Endothelial cell (in vitro differentiated cells): ENCODE data around the gene L1CAM. TPM values are rescaled to one million over a fixed set of nuclear protein-coding genes. Genes with fewer than 3 reads are reported as not detected.

ENCODE experiments used
- DNase-seq: peaks from one replicate; pipeline ENCODE4 v3.0.0; 2021; ENCODE audit warnings: low spot score
- H3K27ac Mint-ChIP-seq: one replicate; pipeline ENCODE4 v1.8.0; 2021; ENCODE audit warnings: mixed read lengths, inconsistent platforms; ENCODE audit not compliant: unreplicated experiment
- H3K27me3 Mint-ChIP-seq: one replicate; pipeline ENCODE4 v1.8.0; 2021; ENCODE audit warnings: mild to moderate bottlenecking, moderate library complexity, mixed read lengths, inconsistent platforms; ENCODE audit not compliant: unreplicated experiment
- H3K36me3 Mint-ChIP-seq: one replicate; pipeline ENCODE4 v1.8.0; 2021; ENCODE audit warnings: mild to moderate bottlenecking, low read depth, mixed read lengths, inconsistent platforms; ENCODE audit not compliant: unreplicated experiment
- H3K4me1 Mint-ChIP-seq: one replicate; pipeline ENCODE4 v1.8.0; 2021; ENCODE audit warnings: mild to moderate bottlenecking, mixed read lengths, inconsistent platforms; ENCODE audit not compliant: unreplicated experiment
- H3K4me3 Mint-ChIP-seq: one replicate; pipeline ENCODE4 v1.8.0; 2021; ENCODE audit warnings: mild to moderate bottlenecking, mixed read lengths, inconsistent platforms; ENCODE audit not compliant: unreplicated experiment
- H3K9me3 Mint-ChIP-seq: one replicate; pipeline ENCODE4 v1.8.0; 2021; ENCODE audit warnings: mixed read lengths, inconsistent platforms; ENCODE audit not compliant: unreplicated experiment
- total RNA-seq: library from RNA; stranded (reverse); fragmentation: NEBNext Ultra II Directional; extraction: Animal tissue kit (Norgen Biotek cat#: 25700); gene quantifications from one replicate; pipeline ENCODE4 v1.2.1, GENCODE V29; 2021; ENCODE audit not compliant: unreplicated experiment
- TF ChIP-seq, protein P1 (sequence below): fragments of 200-600 bp; sonication (generic); IDR thresholded peaks from one replicate; pipeline ENCODE4 v1.5.0; 2021; ENCODE audit warnings: antibody characterized with exemption; ENCODE audit not compliant: unreplicated experiment

Gene L1CAM
- total RNA-seq, 1 donor from 2014 or later = 0.31 TPM

DNA sequence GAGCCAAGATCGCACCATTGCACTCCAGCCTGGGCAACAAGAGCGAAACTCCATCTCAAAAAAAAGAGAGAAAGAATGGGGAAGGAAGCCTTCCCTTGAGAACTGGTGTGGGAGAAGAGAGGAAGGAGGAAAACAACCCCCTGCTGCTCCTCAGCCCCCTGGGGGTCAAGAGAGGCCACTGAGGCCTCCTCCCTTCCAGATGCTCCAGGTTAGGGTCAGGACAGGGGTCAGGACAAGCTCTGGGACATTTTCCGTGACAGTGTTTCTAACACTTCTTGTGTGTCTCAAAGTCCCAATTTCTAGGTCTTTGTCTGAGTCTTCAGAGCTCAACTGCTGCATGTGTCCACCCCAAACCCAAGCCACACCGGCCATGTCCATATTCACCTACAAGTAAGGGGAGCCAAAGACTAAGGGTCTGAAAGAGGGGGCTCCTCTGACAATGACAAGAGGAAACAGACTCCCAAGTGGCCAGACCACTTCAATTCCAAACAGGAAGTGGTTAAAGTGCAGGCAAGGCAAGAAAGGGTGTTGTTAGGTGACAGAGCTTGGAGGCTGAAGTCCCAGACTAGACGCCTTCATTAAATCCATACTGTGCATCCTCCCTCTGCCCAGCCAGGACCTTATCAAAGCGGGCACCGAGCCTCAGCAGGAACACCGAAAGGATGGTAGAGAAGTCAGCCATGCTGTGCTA, 8.3 kb downstream of the L1CAM start:
- Mint-ChIP-seq H3K4me1 (peaks cover 14% of the 10 kb centered on the region), H3K4me3 (no peak overlapping the region), H3K27ac (no peak overlapping the region), H3K9me3 (no peaks in the 10 kb centered on the region), H3K36me3 (no peaks in the 10 kb centered on the region), H3K27me3 (peaks cover 6% of the 10 kb centered on the region)
- TF ChIP-seq, protein P1, sequence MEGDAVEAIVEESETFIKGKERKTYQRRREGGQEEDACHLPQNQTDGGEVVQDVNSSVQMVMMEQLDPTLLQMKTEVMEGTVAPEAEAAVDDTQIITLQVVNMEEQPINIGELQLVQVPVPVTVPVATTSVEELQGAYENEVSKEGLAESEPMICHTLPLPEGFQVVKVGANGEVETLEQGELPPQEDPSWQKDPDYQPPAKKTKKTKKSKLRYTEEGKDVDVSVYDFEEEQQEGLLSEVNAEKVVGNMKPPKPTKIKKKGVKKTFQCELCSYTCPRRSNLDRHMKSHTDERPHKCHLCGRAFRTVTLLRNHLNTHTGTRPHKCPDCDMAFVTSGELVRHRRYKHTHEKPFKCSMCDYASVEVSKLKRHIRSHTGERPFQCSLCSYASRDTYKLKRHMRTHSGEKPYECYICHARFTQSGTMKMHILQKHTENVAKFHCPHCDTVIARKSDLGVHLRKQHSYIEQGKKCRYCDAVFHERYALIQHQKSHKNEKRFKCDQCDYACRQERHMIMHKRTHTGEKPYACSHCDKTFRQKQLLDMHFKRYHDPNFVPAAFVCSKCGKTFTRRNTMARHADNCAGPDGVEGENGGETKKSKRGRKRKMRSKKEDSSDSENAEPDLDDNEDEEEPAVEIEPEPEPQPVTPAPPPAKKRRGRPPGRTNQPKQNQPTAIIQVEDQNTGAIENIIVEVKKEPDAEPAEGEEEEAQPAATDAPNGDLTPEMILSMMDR = no peak
- DNase-seq = no peak

DNA sequence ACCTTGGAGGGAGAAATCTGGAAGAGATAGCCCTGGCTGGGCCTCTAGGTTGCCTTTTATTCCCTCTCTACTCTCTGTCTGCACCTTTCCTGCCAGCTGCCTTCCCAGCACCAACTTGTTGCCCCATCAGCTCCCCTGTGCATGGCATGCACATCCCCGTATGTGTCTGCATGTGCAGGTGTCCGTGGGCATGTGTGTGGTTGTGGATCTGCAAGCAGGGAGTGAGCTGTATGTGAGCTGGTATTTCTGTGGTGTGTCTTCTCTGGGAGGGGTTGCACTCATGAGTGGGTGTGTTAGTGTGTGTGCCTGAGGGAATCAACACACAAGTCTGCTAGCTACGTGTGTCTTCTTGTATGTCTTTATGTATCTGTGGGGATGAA, 9.9 kb downstream of the L1CAM start:
- no peak for DNase-seq
- Mint-ChIP-seq H3K27me3 (peaks cover 6% of the 10 kb centered on the region), H3K9me3 (no peaks in the 10 kb centered on the region), H3K4me1 (peaks cover 14% of the 10 kb centered on the region), H3K36me3 (no peaks in the 10 kb centered on the region), H3K27ac (no peak overlapping the region), H3K4me3 (no peak overlapping the region)
- TF ChIP-seq, protein P1 = no peak

DNA sequence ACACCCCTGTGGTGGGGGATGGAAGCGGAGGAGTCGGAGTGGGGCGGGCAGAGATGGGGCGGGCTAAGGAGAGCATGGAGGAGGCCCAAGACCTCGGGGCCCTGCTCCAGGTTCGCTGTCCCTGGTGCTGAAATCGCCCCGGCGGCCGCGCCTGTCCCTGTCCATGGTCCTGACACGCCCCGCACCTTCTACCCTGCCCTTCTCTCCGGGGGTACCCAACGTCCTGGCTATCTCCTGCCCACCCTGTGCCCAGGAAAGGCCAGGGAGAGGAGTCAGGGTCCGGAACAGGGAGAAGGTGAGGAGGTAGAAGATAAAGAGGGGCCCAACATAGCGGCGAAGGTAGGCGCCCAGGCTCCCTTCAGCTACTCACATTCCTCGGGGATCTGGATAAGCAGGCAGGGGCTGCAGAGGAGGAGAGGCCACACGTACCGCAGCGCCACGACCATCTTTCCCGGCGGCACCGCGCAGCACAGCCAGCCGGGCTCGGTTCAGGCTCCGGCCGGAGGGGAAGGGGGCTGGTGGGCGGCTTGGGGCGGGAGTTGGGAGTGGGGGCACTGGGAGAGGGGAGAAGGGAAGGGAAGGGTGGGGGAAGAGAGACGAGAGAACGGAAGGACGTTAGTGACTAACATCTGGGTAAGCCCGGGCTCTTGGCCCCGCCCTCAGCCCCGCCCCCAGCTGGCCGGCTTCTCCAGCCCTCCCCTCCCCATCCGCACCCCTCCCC, 10.4 kb downstream of the L1CAM start:
- Mint-ChIP-seq H3K27ac (no peak overlapping the region), H3K9me3 (no peaks in the 10 kb centered on the region), H3K4me3 (no peak overlapping the region), H3K36me3 (no peaks in the 10 kb centered on the region), H3K27me3 (peaks cover 6% of the 10 kb centered on the region), H3K4me1 (peaks cover 14% of the 10 kb centered on the region)
- peak; percentile 67 for DNase-seq
- TF ChIP-seq, protein P1 = no peak

DNA sequence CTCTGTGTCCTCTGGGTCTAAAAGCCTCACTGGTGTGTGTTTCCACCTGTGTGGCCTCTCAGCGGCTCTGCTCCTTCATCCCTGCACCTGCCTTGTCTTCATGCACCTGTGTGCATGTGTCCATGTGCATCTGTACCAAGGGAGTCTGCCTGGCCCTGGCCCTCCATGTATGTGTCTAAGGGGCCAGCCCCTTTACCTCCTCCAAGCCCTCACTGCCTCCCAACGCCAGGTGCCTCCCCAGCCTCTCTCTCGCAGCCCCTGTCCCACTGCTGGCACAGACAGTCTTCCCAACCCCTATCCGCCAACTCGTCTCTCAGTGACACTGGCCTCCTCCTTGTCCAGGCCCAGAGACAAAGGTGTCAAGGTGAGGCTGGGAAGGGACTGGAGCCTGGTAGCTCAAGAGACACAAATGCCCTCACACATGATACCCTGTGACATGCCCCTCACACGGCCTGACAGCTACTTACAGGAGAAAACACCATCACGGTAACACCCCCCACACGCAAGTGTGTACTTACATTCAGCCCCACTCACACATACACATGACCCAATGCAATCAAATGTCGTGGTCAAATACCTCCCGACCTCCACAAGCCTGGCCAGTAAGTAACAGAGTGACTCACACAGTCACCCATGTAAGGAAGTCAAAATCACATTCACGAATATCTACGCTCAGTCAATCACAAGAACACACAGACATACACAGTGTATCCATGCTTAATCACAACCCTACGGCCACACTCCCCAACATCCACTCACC, 11.4 kb downstream of the L1CAM start:
- peaks cover 14% of the 10 kb centered on the region for H3K4me1 Mint-ChIP-seq
- no peak for DNase-seq
- peak overlapping the region; percentile 45 for H3K27ac Mint-ChIP-seq
- H3K4me3 Mint-ChIP-seq = no peak overlapping the region
- H3K36me3 Mint-ChIP-seq = no peaks in the 10 kb centered on the region
- peaks cover 6% of the 10 kb centered on the region for H3K27me3 Mint-ChIP-seq
- TF ChIP-seq, protein P1 = no peak
- H3K9me3 Mint-ChIP-seq = no peaks in the 10 kb centered on the region

DNA sequence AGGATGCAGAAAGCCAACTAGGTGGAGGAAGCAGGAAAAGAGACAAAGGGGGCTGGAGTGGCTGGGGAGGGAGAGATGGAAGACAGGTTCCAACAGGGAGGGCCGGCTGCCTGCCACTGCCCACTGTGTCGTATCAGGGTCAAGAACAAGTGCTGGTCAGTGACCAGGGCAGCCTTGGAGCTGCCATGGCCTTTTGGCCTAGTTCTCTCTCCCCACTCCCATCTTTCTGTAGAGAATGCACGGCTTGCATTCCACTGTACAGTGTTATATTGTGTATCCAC, 11.9 kb downstream of the L1CAM start:
- H3K27me3 Mint-ChIP-seq = peaks cover 6% of the 10 kb centered on the region
- TF ChIP-seq, protein P1 = no peak
- no peaks in the 10 kb centered on the region for H3K9me3 Mint-ChIP-seq
- no peak overlapping the region for H3K4me3 Mint-ChIP-seq
- H3K27ac Mint-ChIP-seq = no peak overlapping the region
- no peaks in the 10 kb centered on the region for H3K36me3 Mint-ChIP-seq
- H3K4me1 Mint-ChIP-seq = peaks cover 13% of the 10 kb centered on the region
- no peak for DNase-seq
